CD4-positive, CD25-positive, alpha-beta regulatory T cell (primary cell): Measurements from ENCODE around the gene UPK3A. TPM values are rescaled to one million over a fixed set of nuclear protein-coding genes. Genes with fewer than 3 reads are reported as not detected.
"Not testable (repeated sequence)": the region's sequence is repeated elsewhere in the genome, so short reads cannot be mapped to it uniquely, and the experiment has no call there.

Experiments used
- ATAC-seq, 2 donors: fragments of 150-1000 bp; cut with Tn5 transposase; one replicate each; pipeline ENCODE4 v1.10.0; 2021; ENCODE audit warnings: low read depth in 2 of 2, moderate number of reproducible peaks in 2 of 2, moderate library complexity in 1 of 2
- DNase-seq, 3 donors: peaks; one replicate each; pipeline versions ENCODE4 v3.0.0 to v3.0.0-alpha.2; 2012 to 2022; ENCODE audit warnings: mixed read lengths in 1 of 3
- H3K27ac ChIP-seq: one replicate; pipeline ENCODE4 v1.7.0; 2013; ENCODE audit warnings: mild to moderate bottlenecking, low read length; ENCODE audit not compliant: insufficient read depth, poor library complexity, severe bottlenecking
- H3K27me3 ChIP-seq: one replicate; pipeline ENCODE4 v1.7.0; 2013; ENCODE audit warnings: low read length; ENCODE audit not compliant: control insufficient read depth, insufficient read depth
- H3K36me3 ChIP-seq: one replicate; pipeline ENCODE4 v1.7.0; 2013; ENCODE audit warnings: mild to moderate bottlenecking, low read length, moderate library complexity; ENCODE audit not compliant: control insufficient read depth, insufficient read depth
- H3K4me1 ChIP-seq: 2 replicates; pipeline ENCODE4 v1.7.0; 2013; ENCODE audit warnings: mild to moderate bottlenecking, low read length; ENCODE audit not compliant: insufficient read depth, control insufficient read depth, poor library complexity, severe bottlenecking
- H3K4me3 ChIP-seq: one replicate; pipeline ENCODE4 v1.7.0; 2013; ENCODE audit warnings: low read depth, mild to moderate bottlenecking, low read length, moderate library complexity
- H3K9me3 ChIP-seq, 2 experiments: 1 replicate in 1 of 2; 2 replicates in 1 of 2; pipeline ENCODE4 v1.7.0; 2013; ENCODE audit warnings: low read length in 2 of 2, mild to moderate bottlenecking in 1 of 2, moderate library complexity in 1 of 2; ENCODE audit not compliant: control insufficient read depth in 2 of 2
- H3K27ac Mint-ChIP-seq, 3 donors: one replicate each; pipeline ENCODE4 v1.8.0; 2020 to 2022; ENCODE audit warnings: mild to moderate bottlenecking in 3 of 3, mixed read lengths in 3 of 3, moderate library complexity in 2 of 3
- H3K27me3 Mint-ChIP-seq: one replicate; pipeline ENCODE4 v1.8.0; 2022; ENCODE audit warnings: mild to moderate bottlenecking, mixed read lengths
- H3K36me3 Mint-ChIP-seq: one replicate; pipeline ENCODE4 v1.8.0; 2020; ENCODE audit warnings: mixed read lengths
- H3K4me1 Mint-ChIP-seq, 4 donors: one replicate each; pipeline ENCODE4 v1.8.0; 2020 to 2022; ENCODE audit warnings: mixed read lengths in 4 of 4, mild to moderate bottlenecking in 1 of 4
- H3K4me3 Mint-ChIP-seq, 4 donors: one replicate each; pipeline ENCODE4 v1.8.0; 2020 to 2022; ENCODE audit warnings: mild to moderate bottlenecking in 4 of 4, mixed read lengths in 4 of 4, moderate library complexity in 3 of 4
- H3K9me3 Mint-ChIP-seq, 7 donors: one replicate each; pipeline ENCODE4 v1.8.0; 2020 to 2022; ENCODE audit warnings: mixed read lengths in 7 of 7, mild to moderate bottlenecking in 3 of 7, moderate library complexity in 2 of 7
- polyA plus RNA-seq, 4 donors: library from polyadenylated mRNA; unstranded; fragments of 300-500 nt; fragmentation: Illumina TruSeq; gene quantifications; one replicate each; pipeline ENCODE4 v1.2.3, GENCODE V29; 2021
- total RNA-seq: library from RNA; stranded (reverse); gene quantifications from one replicate; pipeline ENCODE4 v1.2.3, GENCODE V29; 2022

UPK3A gene
- total and polyA plus RNA-seq, 5 donors from 2014 or later: not detected

DNA sequence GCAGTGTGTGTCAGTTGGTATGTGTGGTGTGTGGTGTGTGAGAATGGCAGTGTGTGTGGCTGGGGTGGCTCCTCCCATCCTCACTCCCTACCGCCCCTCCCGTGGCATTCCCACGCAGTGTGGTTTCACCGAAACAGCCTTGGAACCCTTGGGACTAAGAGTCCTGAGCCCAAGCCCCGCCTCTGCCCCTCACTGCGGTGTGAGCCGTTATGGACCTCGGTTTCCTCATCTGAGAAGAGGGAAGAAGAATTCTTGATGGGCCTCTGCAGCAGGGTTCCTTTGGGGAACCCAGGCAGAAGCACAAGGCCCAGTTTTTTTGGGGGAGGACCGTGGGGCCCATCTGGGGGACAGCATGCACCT lies 7.2 kb downstream of the UPK3A start:
- Histone ChIP-seq H3K36me3 (no peaks in the 10 kb centered on the region), H3K27ac (no peak overlapping the region), H3K4me1 (peaks cover 15% of the 10 kb centered on the region), H3K9me3 (no peaks in the 10 kb centered on the region), H3K27me3 (no peaks in the 10 kb centered on the region), H3K4me3 (no peak overlapping the region)
- Mint-ChIP-seq H3K4me1 (peaks cover 5 to 19% (median 13%) of the 10 kb centered on the region in 4 donors), H3K27ac (no peak overlapping the region), H3K9me3 (no peaks in the 10 kb centered on the region), H3K27me3 (peaks cover 6% of the 10 kb centered on the region), H3K36me3 (no peaks in the 10 kb centered on the region), H3K4me3 (no peak overlapping the region)
- ATAC-seq (no peak), DNase-seq (no peak)

DNA sequence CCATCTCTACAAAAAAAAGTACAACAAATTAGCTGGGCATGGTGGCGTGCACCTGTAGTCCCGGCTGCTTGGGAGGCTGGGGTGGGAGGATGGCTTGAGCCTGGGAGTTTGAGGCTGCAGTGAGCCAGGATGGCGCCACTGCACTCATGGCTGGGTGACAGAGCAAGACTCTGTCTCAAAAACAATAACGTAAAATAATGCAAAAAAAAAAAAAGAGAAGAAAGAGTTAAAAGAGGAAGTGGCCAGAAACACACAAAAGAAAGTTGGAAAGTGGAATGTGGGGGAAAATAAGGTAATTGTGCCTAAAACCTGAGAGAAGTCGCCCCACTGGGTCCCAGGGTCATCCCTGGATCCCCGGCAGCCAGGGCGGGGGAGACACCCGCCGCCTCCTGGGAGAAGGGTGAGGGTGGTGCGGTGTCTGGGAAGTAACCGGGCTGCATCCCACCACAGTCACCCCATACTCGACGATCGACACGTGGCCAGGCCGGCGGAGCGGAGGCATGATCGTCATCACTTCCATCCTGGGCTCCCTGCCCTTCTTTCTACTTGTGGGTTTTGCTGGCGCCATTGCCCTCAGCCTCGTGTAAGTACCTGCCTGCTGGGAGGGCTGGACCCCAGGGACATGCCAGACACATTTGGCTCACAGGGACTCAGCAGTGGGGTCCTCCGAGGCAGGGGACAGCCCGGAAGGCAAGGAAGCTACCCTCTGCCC lies 8.1 kb downstream of the UPK3A start:
- no peak overlapping the region for H3K4me3 Mint-ChIP-seq
- peaks cover 7 to 28% (median 17%) of the 10 kb centered on the region in 4 donors for H3K4me1 Mint-ChIP-seq
- no peaks in the 10 kb centered on the region for H3K9me3 Mint-ChIP-seq
- peak overlapping the region in 1 of 3 donors; percentile 69 for H3K27ac Mint-ChIP-seq
- no peaks in the 10 kb centered on the region for H3K36me3 Mint-ChIP-seq
- no peaks in the 10 kb centered on the region for H3K36me3 ChIP-seq
- H3K9me3 ChIP-seq: no peaks in the 10 kb centered on the region
- DNase-seq: no peak
- H3K4me1 ChIP-seq: peaks cover 17% of the 10 kb centered on the region
- ATAC-seq: no peak
- no peaks in the 10 kb centered on the region for H3K27me3 ChIP-seq
- H3K27ac ChIP-seq: no peak overlapping the region
- H3K27me3 Mint-ChIP-seq: peaks cover 6% of the 10 kb centered on the region
- no peak overlapping the region for H3K4me3 ChIP-seq

DNA sequence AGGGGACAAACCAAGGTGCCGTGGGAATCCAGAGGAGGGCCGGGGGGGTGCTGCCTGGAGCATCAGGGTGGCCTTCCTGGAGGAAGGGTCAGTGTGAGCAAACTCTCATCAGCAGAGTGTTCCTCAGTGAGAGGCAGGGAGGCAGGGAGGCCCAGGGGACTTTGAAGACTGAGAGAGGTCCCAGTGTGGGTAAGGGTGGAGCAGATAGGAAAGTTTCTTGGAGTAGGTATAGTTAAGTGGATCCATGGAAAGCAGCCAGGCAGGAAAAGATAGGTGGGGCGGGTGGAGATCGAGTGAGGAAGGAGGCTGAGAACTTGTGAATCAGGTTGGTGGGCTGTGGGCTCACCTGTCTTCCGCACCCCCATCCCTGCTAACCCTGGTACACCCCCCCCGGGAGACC lies 9.3 kb downstream of the UPK3A start:
- H3K27ac ChIP-seq: no peak overlapping the region
- peaks cover 7 to 38% (median 17%) of the 10 kb centered on the region in 4 donors for H3K4me1 Mint-ChIP-seq
- H3K9me3 ChIP-seq: no peaks in the 10 kb centered on the region
- H3K36me3 Mint-ChIP-seq: no peaks in the 10 kb centered on the region
- no peaks in the 10 kb centered on the region for H3K36me3 ChIP-seq
- no peak overlapping the region for H3K4me3 ChIP-seq
- peaks cover 17% of the 10 kb centered on the region for H3K4me1 ChIP-seq
- no peaks in the 10 kb centered on the region for H3K27me3 ChIP-seq
- no peaks in the 10 kb centered on the region for H3K9me3 Mint-ChIP-seq
- no peak for DNase-seq
- ATAC-seq: no peak
- H3K27ac Mint-ChIP-seq: peak overlapping the region in 2 of 3 donors; percentile 51 to 92
- H3K4me3 Mint-ChIP-seq: no peak overlapping the region
- peaks cover 6% of the 10 kb centered on the region for H3K27me3 Mint-ChIP-seq

DNA sequence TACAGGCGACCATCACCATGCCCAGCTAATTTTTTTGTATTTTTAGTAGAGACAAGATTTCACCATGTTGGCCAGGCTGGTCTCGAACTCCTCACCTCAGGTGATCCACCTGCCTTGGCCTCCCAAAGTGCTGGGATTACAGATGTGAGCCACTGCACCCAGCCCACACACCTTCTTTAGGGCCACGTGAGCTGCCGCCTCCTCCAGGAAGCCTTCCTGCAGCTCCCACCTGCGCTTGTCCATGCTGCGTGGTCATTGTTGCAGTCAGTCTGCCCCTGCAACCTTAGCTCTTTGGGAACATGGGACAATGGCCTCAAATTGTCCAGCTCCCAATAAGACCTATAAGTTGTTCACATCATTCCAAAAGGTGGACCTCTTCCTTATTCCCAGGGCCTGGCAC lies 10.3 kb downstream of the UPK3A start:
- Mint-ChIP-seq H3K4me1 (peaks cover 7 to 38% (median 17%) of the 10 kb centered on the region in 4 donors), H3K27ac (peak overlapping the region in 2 of 3 donors; percentile 92 to 96)
- not testable (repeated sequence) for H3K27ac ChIP-seq, ATAC-seq, H3K9me3 Mint-ChIP-seq, H3K27me3 Mint-ChIP-seq, H3K36me3 Mint-ChIP-seq, H3K27me3 ChIP-seq, H3K4me3 Mint-ChIP-seq, DNase-seq, H3K36me3 ChIP-seq, H3K9me3 ChIP-seq, H3K4me3 ChIP-seq
- H3K4me1 ChIP-seq: peaks cover 17% of the 10 kb centered on the region

DNA sequence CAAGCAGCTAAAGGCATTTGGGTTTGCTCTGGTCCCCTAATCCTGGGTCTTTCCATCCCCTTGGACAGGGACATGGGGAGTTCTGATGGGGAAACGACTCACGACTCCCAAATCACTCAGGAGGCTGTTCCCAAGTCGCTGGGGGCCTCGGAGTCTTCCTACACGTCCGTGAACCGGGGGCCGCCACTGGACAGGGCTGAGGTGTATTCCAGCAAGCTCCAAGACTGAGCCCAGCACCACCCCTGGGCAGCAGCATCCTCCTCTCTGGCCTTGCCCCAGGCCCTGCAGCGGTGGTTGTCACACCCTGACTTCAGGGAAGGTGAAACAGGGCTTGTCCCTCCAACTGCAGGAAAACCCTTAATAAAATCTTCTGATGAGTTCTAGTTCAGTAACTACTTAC lies 10.7 kb downstream of the UPK3A start:
- no peak for ATAC-seq
- Histone ChIP-seq H3K27ac (peak overlapping the region; percentile 25), H3K4me1 (peaks cover 17% of the 10 kb centered on the region)

DNA sequence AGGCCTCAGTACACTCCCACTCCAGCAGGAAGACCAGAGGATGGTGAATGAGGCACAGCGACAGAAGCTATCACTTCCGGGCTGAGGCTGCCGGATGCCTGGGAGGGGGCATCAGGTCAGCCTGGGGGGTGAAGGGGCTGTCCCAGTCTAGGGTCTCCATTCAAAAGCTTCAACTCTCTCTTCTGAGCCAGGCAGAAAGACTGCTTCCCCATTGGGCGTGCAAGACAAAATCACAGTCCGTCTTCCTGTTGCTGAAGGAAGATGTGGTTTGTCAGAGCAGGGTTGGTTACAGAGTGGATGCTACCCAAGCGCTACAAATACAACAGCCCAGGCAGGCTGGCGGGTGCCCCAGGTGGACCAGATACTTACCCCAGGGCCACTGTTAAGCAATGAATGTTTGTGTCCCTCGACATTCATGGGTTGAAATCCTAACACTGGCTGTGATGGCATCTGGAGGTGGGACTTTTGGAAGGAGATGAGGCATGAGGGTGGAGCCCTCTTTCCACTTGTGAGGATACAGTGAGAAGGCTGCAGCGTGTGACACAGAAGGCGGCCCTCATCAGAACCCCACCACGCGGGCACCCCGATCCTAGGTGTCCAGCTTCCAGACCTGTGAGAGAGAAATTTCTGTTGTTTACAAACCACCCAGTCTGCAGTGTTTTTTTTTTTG lies 12.0 kb downstream of the UPK3A start:
- DNase-seq (peak in 2 of 3 donors; percentile 71 to 88), ATAC-seq (peak; percentile 95 to 97)
- Mint-ChIP-seq H3K4me3 (peak overlapping the region; percentile 22 to 83 (median 37)), H3K36me3 (no peaks in the 10 kb centered on the region), H3K27me3 (peaks cover 6% of the 10 kb centered on the region), H3K9me3 (no peaks in the 10 kb centered on the region), H3K27ac (peak overlapping the region; percentile 92 to 96 (median 95)), H3K4me1 (peaks cover 7 to 38% (median 17%) of the 10 kb centered on the region in 4 donors)
- peaks cover 17% of the 10 kb centered on the region for H3K4me1 ChIP-seq
- no peaks in the 10 kb centered on the region for H3K36me3 ChIP-seq
- no peaks in the 10 kb centered on the region for H3K27me3 ChIP-seq
- peak overlapping the region; percentile 70 for H3K27ac ChIP-seq
- no peaks in the 10 kb centered on the region for H3K9me3 ChIP-seq
- peak overlapping the region; percentile 51 for H3K4me3 ChIP-seq

More for the DNA sequence above, 10.7 kb downstream of the UPK3A start:
- Histone ChIP-seq H3K36me3 (no peaks in the 10 kb centered on the region), H3K27me3 (no peaks in the 10 kb centered on the region), H3K4me3 (no peak overlapping the region), H3K9me3 (no peaks in the 10 kb centered on the region)
- DNase-seq: no peak
- Mint-ChIP-seq H3K4me1 (peaks cover 7 to 38% (median 17%) of the 10 kb centered on the region in 4 donors), H3K27me3 (peaks cover 6% of the 10 kb centered on the region), H3K9me3 (no peaks in the 10 kb centered on the region), H3K4me3 (no peak overlapping the region), H3K36me3 (no peaks in the 10 kb centered on the region), H3K27ac (peak overlapping the region; percentile 79 to 96 (median 92))

DNA sequence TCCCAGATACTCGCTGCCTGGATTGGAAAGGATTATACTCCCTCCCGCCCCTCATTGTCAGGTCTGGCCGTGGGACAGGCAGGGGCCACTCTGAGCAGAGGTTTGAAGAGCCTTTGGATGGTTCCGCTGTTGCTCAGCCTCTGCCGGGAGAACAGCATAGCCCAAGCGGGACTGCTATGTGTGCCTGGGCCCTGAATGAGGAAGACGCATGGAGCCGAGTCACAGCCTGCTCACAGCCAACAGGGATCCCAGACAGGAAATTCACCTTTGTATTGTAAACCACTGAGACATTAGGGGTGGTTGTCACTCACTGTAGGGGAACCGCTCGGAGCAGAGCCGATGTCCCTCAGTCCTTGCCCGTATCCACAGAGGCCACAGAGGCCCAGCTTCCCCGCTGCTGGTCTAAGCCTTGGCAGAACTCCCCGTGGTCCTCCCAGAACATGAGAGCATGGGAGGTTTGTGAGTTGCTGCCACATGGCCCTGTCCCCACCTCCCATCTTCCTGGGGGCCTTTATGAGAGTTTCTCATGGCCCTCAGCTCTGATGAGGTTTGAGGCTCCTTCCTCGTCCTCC lies 14.3 kb downstream of the UPK3A start:
- Histone ChIP-seq H3K9me3 (no peaks in the 10 kb centered on the region), H3K36me3 (no peaks in the 10 kb centered on the region), H3K4me1 (peaks cover 17% of the 10 kb centered on the region), H3K4me3 (no peak overlapping the region), H3K27ac (no peak overlapping the region), H3K27me3 (no peaks in the 10 kb centered on the region)
- no peak for ATAC-seq
- H3K27me3 Mint-ChIP-seq: peaks cover 6% of the 10 kb centered on the region
- DNase-seq: no peak
- no peaks in the 10 kb centered on the region for H3K9me3 Mint-ChIP-seq
- H3K27ac Mint-ChIP-seq: peak overlapping the region in 2 of 3 donors; percentile 53 to 64
- no peaks in the 10 kb centered on the region for H3K36me3 Mint-ChIP-seq
- no peak overlapping the region for H3K4me3 Mint-ChIP-seq
- H3K4me1 Mint-ChIP-seq: peaks cover 7 to 43% (median 17%) of the 10 kb centered on the region in 4 donors
